GM12892 (cell line): ENCODE results near the gene CRYBG1. TPM values are rescaled to one million over a fixed set of nuclear protein-coding genes. Genes with fewer than 3 reads are reported as not detected.
A peak's percentile ranks its signal among the peaks of the same experiment; 100 is the strongest.

Source experiments
- DNase-seq: peaks from one replicate; pipeline ENCODE4 v3.0.0; 2011; ENCODE audit not compliant: insufficient read length
- FAIRE-seq: peaks from 2 replicates; lab custom pipeline; 2011; peaks lifted over from hg19 to GRCh38; lab: Jason Lieb, UNC
- POLR2A ChIP-seq: IDR thresholded peaks from 2 replicates; pipeline ENCODE4 v1.6.1; 2011; ENCODE audit warnings: low read depth, low read length, control low read depth
- POLR2AphosphoS5 ChIP-seq: IDR thresholded peaks from 2 replicates; pipeline ENCODE4 v1.6.1; 2011; ENCODE audit warnings: low read depth, low read length, control low read depth
- TAF1 ChIP-seq: IDR thresholded peaks from 2 replicates; pipeline ENCODE4 v1.6.1; 2011; ENCODE audit warnings: low read depth, mild to moderate bottlenecking, control low read depth, low read length, borderline replicate concordance
- polyA plus RNA-seq: library from polyadenylated mRNA; unstranded; fragments of >200 nt; gene quantifications from one replicate; pipeline ENCODE4 v1.2.1, GENCODE V29; 2012; ENCODE audit warnings: missing spikeins, inconsistent platforms; ENCODE audit not compliant: missing spikeins

CRYBG1 gene, protein sequence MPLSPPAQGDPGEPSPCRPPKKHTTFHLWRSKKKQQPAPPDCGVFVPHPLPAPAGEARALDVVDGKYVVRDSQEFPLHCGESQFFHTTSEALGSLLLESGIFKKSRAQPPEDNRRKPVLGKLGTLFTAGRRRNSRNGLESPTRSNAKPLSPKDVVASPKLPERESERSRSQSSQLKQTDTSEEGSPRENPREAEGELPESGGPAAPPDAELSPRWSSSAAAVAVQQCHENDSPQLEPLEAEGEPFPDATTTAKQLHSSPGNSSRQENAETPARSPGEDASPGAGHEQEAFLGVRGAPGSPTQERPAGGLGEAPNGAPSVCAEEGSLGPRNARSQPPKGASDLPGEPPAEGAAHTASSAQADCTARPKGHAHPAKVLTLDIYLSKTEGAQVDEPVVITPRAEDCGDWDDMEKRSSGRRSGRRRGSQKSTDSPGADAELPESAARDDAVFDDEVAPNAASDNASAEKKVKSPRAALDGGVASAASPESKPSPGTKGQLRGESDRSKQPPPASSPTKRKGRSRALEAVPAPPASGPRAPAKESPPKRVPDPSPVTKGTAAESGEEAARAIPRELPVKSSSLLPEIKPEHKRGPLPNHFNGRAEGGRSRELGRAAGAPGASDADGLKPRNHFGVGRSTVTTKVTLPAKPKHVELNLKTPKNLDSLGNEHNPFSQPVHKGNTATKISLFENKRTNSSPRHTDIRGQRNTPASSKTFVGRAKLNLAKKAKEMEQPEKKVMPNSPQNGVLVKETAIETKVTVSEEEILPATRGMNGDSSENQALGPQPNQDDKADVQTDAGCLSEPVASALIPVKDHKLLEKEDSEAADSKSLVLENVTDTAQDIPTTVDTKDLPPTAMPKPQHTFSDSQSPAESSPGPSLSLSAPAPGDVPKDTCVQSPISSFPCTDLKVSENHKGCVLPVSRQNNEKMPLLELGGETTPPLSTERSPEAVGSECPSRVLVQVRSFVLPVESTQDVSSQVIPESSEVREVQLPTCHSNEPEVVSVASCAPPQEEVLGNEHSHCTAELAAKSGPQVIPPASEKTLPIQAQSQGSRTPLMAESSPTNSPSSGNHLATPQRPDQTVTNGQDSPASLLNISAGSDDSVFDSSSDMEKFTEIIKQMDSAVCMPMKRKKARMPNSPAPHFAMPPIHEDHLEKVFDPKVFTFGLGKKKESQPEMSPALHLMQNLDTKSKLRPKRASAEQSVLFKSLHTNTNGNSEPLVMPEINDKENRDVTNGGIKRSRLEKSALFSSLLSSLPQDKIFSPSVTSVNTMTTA (N-terminal part only)
- polyA plus RNA-seq = 37.7 TPM

DNA sequence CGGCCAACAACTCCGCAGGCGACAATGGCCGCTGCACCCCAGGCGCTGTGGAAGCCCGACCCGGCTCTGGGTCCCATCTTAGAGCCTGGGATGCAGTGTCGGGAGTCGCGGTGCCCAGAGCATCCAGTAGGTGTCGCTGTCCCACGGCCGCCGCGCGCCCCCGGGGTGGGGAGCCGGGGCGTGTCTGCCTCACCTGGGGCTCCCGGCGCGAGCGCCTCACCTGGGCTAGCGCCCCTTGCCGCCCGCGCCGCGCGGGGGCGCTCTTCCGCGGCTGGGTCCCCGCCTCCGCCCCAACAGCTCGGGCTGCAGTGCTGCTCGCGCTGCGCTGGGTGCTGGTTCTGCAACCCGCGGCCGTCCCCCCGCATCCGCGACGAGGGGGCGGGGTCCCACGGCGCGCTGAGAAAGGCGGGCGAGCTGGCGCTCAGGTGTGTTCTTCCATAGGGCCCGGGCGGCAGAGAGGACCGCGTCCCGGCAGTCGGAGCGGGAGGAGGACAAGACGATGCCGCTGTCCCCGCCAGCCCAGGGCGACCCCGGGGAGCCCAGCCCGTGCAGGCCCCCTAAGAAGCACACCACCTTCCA is at the start of gene CRYBG1:
Gene CRYBG1 (plus strand): TSS at position 308 of the 579 bp plus-strand sequence. CDS start 192 bp downstream, at position 500.
- peak; percentile 55 for DNase-seq
- no peak for FAIRE-seq
- no peak for TF ChIP-seq POLR2AphosphoS5

DNA sequence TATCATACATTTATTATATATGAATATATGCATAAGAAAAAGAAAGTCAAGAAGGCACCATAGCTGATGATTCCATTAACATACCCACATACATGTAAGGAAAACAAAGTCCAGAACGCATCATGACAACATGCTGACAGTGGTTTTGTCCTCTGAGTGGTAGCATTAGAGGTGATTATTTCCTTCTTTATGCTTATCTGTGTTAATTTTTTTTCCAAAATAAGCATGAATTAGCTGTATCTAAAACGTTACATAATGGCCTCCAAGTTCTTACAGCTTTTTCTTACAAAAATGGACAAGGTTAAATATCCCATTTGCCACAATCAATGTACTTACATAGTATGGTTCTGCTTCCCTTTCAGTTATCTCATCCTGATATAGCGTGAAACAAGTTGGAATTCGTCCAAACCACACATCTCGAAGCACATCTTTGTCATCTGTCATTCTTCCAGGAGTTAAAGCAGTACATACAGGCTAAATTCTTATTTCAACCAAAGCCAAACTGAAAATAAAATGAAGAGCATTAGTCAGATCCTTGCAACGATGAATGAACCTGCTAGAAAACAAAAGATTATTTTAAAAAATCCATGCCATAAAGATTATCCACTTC is 44.6 kb upstream of the CRYBG1 start:
- FAIRE-seq (no peak), DNase-seq (no peak)
- no peak for TF ChIP-seq POLR2AphosphoS5
- TF ChIP-seq POLR2A = no peak
- no peak for TF ChIP-seq TAF1

DNA sequence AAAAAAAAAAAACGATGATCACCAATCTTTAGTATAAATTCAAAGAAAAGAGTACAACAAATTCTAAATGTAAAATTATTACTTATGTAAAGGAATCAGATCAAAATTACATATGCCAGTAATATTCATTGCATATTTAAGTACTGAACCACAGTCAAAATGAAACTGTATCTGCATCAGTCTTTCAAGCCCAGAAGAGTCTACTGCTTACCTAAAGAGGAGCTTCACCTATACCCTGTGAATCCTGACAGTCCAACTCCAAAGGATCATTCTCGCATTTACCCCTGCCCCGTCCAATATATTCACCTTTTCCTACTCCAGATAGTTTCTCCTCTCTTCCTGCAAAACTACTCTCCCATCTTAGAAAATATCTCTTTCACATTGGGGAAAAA is 44.1 kb upstream of the CRYBG1 start:
- DNase-seq (no peak), FAIRE-seq (no peak)
- TF ChIP-seq POLR2A = no peak
- TF ChIP-seq POLR2AphosphoS5 = no peak
- TF ChIP-seq TAF1 = no peak

DNA sequence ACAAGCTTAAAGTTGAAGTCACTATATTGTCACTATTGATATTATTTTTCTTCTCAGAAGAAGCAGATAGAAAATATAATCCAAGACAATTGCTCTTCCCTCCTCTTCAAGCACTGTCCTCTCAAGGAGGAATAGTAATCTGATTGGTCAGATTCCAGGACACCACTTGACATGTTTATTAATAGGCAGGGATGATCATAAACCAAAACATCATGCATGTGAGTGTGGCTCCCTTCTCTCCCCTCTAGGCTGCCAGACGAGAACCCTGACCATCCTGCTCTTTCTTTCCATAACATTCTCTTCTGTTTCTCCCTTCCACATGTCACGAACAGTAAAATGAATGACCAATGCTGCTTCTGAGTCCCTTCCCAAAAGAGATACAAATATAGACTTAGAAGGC is 42.5 kb upstream of the CRYBG1 start:
- no peak for FAIRE-seq
- no peak for DNase-seq
- no peak for TF ChIP-seq TAF1
- TF ChIP-seq POLR2A = no peak
- TF ChIP-seq POLR2AphosphoS5 = no peak

DNA sequence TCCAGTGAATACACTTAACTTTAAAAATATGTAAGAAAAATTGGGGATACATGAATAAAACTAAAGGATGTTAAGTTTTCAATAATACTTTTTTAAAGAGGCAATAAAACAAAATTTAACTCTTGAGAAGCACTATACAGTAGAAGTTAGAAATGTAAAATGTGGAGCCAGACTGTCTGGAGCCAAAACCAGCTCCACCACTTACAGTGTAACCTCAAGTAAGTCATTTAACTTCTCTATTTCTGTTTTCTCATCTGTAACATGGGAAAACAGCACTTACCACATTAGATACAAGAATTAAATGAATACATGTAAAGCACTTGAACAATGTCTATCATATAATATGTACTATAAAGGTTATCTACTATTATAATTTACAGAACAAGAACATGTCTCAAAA is 41.7 kb upstream of the CRYBG1 start:
- TF ChIP-seq POLR2AphosphoS5 = no peak
- TF ChIP-seq TAF1 = no peak
- TF ChIP-seq POLR2A = no peak
- FAIRE-seq (no peak), DNase-seq (no peak)

DNA sequence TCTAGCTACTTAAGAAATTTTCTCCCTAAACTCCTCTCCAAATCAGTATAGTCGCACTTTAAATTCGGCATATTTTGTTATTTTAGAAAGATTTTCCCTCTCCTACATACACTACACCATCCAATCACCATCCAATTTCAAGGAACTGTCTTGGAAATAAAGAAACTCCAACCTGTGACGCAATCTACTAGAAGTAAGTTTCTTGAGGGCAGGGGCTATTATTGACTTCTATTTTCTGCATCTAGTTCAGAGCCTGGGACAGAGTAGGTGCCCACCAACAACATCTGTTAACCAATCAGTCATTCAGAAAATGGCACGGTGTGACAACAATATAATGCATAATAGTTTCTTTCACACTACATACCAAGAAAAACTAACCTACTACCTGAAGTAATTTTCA is 38.6 kb upstream of the CRYBG1 start:
- no peak for TF ChIP-seq POLR2AphosphoS5
- TF ChIP-seq POLR2A = no peak
- no peak for TF ChIP-seq TAF1
- DNase-seq (no peak), FAIRE-seq (no peak)

DNA sequence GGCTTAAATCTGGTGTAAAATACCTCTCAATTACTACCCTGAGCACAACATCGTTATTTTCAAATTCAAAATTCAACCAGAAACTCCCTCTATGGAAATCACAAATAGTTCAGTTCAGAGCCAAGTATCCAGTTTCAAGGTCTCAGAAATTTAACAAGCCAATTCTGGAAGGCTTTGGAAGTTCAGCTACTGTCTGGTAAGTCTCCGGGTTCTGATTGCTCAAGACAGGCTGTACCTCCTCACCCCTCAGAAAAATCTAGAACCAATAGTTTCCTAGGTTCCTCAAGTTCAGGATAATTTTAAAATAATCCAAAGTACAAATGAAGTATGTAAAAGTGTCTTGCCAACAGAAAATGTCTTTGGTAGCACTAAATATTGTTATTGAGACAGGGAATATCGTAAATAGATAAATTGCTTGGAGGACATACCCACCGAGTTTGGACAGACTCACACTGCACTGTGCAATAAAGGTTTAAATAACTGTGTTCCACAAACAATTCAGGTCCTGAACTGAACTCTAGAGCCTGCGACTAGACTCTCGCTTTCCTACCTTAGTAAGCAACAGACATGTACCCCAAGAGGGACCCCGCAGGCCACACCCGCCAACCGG is 35.7 kb upstream of the CRYBG1 start:
- no peak for DNase-seq
- TF ChIP-seq POLR2AphosphoS5 = no peak
- no peak for TF ChIP-seq TAF1
- TF ChIP-seq POLR2A = no peak
- FAIRE-seq = no peak

DNA sequence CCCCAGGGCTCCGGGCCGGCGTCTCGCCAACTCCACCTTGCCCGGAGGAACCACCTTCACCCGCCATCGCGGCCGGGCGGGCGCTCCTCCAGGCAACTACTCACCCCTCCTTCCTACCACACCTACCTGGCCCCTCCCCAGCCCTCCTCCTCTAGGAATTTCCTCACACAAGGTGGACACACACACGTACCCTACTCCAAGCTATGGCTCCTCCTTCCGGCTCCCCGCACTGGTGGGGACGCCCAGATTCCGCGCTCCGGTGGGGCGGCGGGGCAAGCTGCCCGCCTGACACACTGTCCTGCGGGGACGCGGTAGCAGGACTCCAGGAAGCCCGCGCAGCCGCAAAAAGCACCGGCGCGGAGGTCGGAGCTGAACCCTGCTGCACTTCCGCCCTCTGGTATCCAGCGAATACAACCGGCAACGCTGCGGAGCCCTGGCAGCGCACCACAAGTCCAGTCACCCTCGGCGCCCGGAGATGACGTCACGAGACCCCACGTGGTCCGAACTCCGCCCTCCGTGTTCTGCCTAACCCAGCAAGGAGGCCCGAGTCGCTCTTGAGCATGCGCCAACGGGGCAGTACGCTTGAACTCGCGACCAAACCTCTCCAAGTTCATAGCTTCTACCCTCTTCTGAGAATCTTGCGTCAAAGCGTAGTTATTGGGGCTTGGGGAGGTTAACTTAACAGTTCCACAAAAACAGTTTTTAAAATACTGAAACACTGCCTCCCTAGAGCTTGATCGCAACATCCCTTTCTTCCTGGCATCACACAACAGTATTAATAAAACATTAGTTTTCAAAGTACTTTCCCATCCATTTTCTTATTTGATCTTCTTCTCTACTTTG is 35.0 kb upstream of the CRYBG1 start, which contains the start of gene ATG5:
Gene ATG5 (minus strand): TSS at position 425 of the 843 bp plus-strand sequence. CDS start 9,552 bp downstream, outside the sequence.
- TF ChIP-seq TAF1 (no peak; the same call in 1 of the 2 replicates), POLR2AphosphoS5 (peak; percentile 84), POLR2A (peak; percentile 83; the same call in 1 of the 2 replicates)
- DNase-seq (peak; percentile 96), FAIRE-seq (peak; percentile 99)
